GM12878 (cell line): Measurements from ENCODE around the gene CFI. TPM values are rescaled to one million over a fixed set of nuclear protein-coding genes. Genes with fewer than 3 reads are reported as not detected.

Experiments
- ATAC-seq: fragments of 200-7000 bp; cut with Tn5 transposase; 3 replicates; pipeline ENCODE4 v1.9.1; 2020; ENCODE audit warnings: mild to moderate bottlenecking, moderate library complexity
- BruUV-seq: library from RNA; stranded (reverse); fragments of 400-500 nt; replicated peaks from 2 replicates; lab custom pipeline; 2021; lab: Mats Ljungman, UMichigan
- CTCF ChIA-PET: fragments of 300-600 bp; sonication (Branson Sonifier 250); formaldehyde crosslinking; extraction: SDS; loops from one replicate; lab custom pipeline; 2021; ENCODE audit warnings: inconsistent platforms; lab: Yijun Ruan, JAX
- POLR2A ChIA-PET: fragments of 350-600 bp; formaldehyde crosslinking; extraction: SDS; loops from one replicate; lab custom pipeline; 2021; ENCODE audit warnings: inconsistent platforms; lab: Charles Lee
- RAD21 ChIA-PET: fragments of 300-600 bp; sonication (Branson Sonifier 250); formaldehyde crosslinking; loops from one replicate; lab custom pipeline; 2023; ENCODE audit warnings: antibody characterized with exemption; ENCODE audit not compliant: unreplicated experiment; lab: Charles Lee
- SMC1A ChIA-PET: fragments of 300-600 bp; sonication (Branson Sonifier 250); formaldehyde crosslinking; loops from one replicate; lab custom pipeline; 2023; ENCODE audit not compliant: unreplicated experiment, uncharacterized antibody; lab: Charles Lee
- DNase-seq: peaks from one replicate; pipeline ENCODE4 v3.0.0-alpha.2; 2011; ENCODE audit warnings: low read depth, low spot score
- FAIRE-seq: peaks from 3 replicates; lab custom pipeline; 2011; peaks lifted over from hg19 to GRCh38; lab: Jason Lieb, UNC
- H2AFZ ChIP-seq: 2 replicates; pipeline ENCODE4 v1.6.0; 2011; ENCODE audit warnings: low read depth, low read length, control low read depth; ENCODE audit not compliant: control insufficient read depth
- H3K27ac ChIP-seq: 2 replicates; pipeline ENCODE4 v1.5.1; 2011; ENCODE audit warnings: control low read depth; ENCODE audit not compliant: control insufficient read depth, insufficient read depth
- H3K27me3 ChIP-seq, 2 experiments: replicated peaks in 1 of 2; 2 replicates each; pipeline versions ENCODE4 v1.6.0 to v1.6.1; 2011; ENCODE audit warnings: low read length in 1 of 2; ENCODE audit not compliant: control insufficient read depth in 2 of 2, insufficient read depth in 2 of 2
- H3K36me3 ChIP-seq, 2 experiments: 2 replicates each; pipeline ENCODE4 v1.5.1; 2011; ENCODE audit warnings: low read length in 1 of 2; ENCODE audit not compliant: control insufficient read depth in 2 of 2, insufficient read depth in 2 of 2
- H3K4me1 ChIP-seq: 2 replicates; pipeline ENCODE4 v1.6.1; 2011; ENCODE audit warnings: mild to moderate bottlenecking, low read length, moderate library complexity, mixed read lengths; ENCODE audit not compliant: control insufficient read depth, insufficient read depth
- H3K4me2 ChIP-seq: 2 replicates; pipeline ENCODE4 v1.6.0; 2011; ENCODE audit warnings: control low read depth; ENCODE audit not compliant: control insufficient read depth, insufficient read depth
- H3K4me3 ChIP-seq: fragments of 200-600 bp; sonication (generic); 2 replicates; pipeline ENCODE4 v1.5.1; 2016
- H3K79me2 ChIP-seq: 2 replicates; pipeline ENCODE4 v1.6.0; 2011; ENCODE audit warnings: low read length; ENCODE audit not compliant: control insufficient read depth, insufficient read depth
- H3K9ac ChIP-seq: 2 replicates; pipeline ENCODE4 v1.8.0; 2011; ENCODE audit warnings: low read length, control low read depth, mixed read lengths; ENCODE audit not compliant: control insufficient read depth, insufficient read depth
- H3K9me3 ChIP-seq: replicated peaks from 3 replicates; pipeline ENCODE4 v1.5.1; 2011; ENCODE audit warnings: mild to moderate bottlenecking, low read length; ENCODE audit not compliant: control insufficient read depth, insufficient read depth
- H4K20me1 ChIP-seq: 2 replicates; pipeline ENCODE4 v1.6.0; 2011; ENCODE audit not compliant: control insufficient read depth, insufficient read depth
- CHD1 ChIP-seq: IDR thresholded peaks from 2 replicates; pipeline ENCODE4 v1.6.1; 2012; ENCODE audit warnings: low read depth, low read length, improper control_type of control experiment
- EED ChIP-seq: sonication (generic); IDR thresholded peaks from 2 replicates; pipeline ENCODE4 v1.6.1; 2016; ENCODE audit warnings: antibody characterized with exemption, low read depth
- GABPA ChIP-seq: IDR thresholded peaks from 2 replicates; pipeline ENCODE4 v1.6.1; 2014; ENCODE audit warnings: antibody characterized with exemption, low read depth, mild to moderate bottlenecking, inconsistent platforms
- JUNB ChIP-seq: IDR thresholded peaks from 2 replicates; pipeline ENCODE4 v1.6.1; 2016; ENCODE audit warnings: antibody characterized with exemption, mild to moderate bottlenecking
- KDM1A ChIP-seq: fragments of 200-600 bp; sonication (generic); IDR thresholded peaks from 2 replicates; pipeline ENCODE4 v1.6.1; 2016; ENCODE audit warnings: borderline replicate concordance
- LARP7 ChIP-seq: fragments of 450-650 bp; IDR thresholded peaks from 2 replicates; pipeline ENCODE4 v1.6.1; 2017; ENCODE audit warnings: mild to moderate bottlenecking
- NFXL1 ChIP-seq: fragments of 450-650 bp; IDR thresholded peaks from 2 replicates; pipeline ENCODE4 v1.6.1; 2017; ENCODE audit warnings: antibody characterized with exemption, mild to moderate bottlenecking, borderline replicate concordance
- RCOR1 ChIP-seq: conservative IDR thresholded peaks from 2 replicates; pipeline ENCODE4 v1.6.1; 2012; ENCODE audit warnings: low read depth, low read length, improper control_type of control experiment
- STAT3 ChIP-seq: IDR thresholded peaks from 2 replicates; pipeline ENCODE4 v1.6.1; 2011; ENCODE audit warnings: low read depth, low read length, improper control_type of control experiment
- ZNF24 ChIP-seq: fragments of 450-650 bp; IDR thresholded peaks from 2 replicates; pipeline ENCODE4 v1.6.1; 2017; ENCODE audit warnings: antibody characterized with exemption, mild to moderate bottlenecking
- WGBS: methylation state at CpG from one replicate; pipeline ENCODE4 v1.1.6; 2016; ENCODE audit warnings: low lambda C conversion rate; ENCODE audit not compliant: insufficient replicate concordance, insufficient coverage; ENCODE audit errors: missing lambda C conversion rate; 5-methylcytosine and 5-hydroxymethylcytosine counted together
- in situ Hi-C: fragments of 300-500 bp; cut with MboI; formaldehyde crosslinking; loops from 9 replicates; pipeline ENCODE4 v1.14.3; 2018; ENCODE audit warnings: mixed read lengths
- intact Hi-C: fragments of 100-400 bp; cut with micrococcal nuclease; formaldehyde crosslinking; loops from one replicate; pipeline ENCODE4 v1.14.2; 2022; ENCODE audit not compliant: unreplicated experiment
- polyA plus RNA-seq, 11 experiments: library from polyadenylated mRNA; depleted of rRNA in 4 of 11; unstranded in 6 of 11; stranded (reverse) in 5 of 11; fragments of >200 nt; fragmentation: Nextera tagmentation in 4 of 11; fragmentation: Illumina TruSeq in 1 of 11; extraction: Ambion mirVana in 4 of 11; extraction: Trizol in 1 of 11; gene quantifications; 1 replicate in 1 of 11; 2 replicates in 10 of 11; pipeline versions ENCODE4 v1.2.1 to v1.2.3, GENCODE V29; 2011 to 2016; ENCODE audit warnings: inconsistent platforms in 2 of 11, missing spikeins in 2 of 11, low read depth in 1 of 11
- total RNA-seq, 4 experiments: library from RNA; depleted of rRNA in 3 of 4; stranded (reverse); fragments of >200 nt in 3 of 4; fragmentation: Illumina TruSeq in 1 of 4; extraction: Trizol in 1 of 4; gene quantifications; 2 replicates each; pipeline versions ENCODE4 v1.2.1 to v1.2.3, GENCODE V29; 2013 to 2021
- TF ChIP-seq, protein P1 (sequence below): IDR thresholded peaks from 2 replicates; pipeline ENCODE4 v1.6.1; 2011; ENCODE audit warnings: borderline replicate concordance, low read depth, mild to moderate bottlenecking, moderate library complexity, mixed read lengths, low read length; ENCODE audit not compliant: insufficient read depth; ENCODE audit errors: extremely low read length
- TF ChIP-seq, protein P2 (sequence below): fragments of 150-350 bp; IDR thresholded peaks from 2 replicates; pipeline ENCODE4 v1.6.1; 2014; ENCODE audit warnings: mild to moderate bottlenecking, low read depth, low read length
- TF ChIP-seq, protein P3 (sequence below): fragments of 150-350 bp; IDR thresholded peaks from 2 replicates; pipeline ENCODE4 v1.6.1; 2016; ENCODE audit warnings: low read depth, low read length
- TF ChIP-seq, protein P4 (sequence below): IDR thresholded peaks from 2 replicates; pipeline ENCODE4 v1.6.1; 2012; ENCODE audit warnings: low read depth, low read length, improper control_type of control experiment

Gene CFI
- total and polyA plus RNA-seq, 10 of the 15 experiments (the other 5 are each of a cell fraction or from before 2014, with no cell fraction given), result 0.15 to 0.28 TPM; not detected in 8

DNA sequence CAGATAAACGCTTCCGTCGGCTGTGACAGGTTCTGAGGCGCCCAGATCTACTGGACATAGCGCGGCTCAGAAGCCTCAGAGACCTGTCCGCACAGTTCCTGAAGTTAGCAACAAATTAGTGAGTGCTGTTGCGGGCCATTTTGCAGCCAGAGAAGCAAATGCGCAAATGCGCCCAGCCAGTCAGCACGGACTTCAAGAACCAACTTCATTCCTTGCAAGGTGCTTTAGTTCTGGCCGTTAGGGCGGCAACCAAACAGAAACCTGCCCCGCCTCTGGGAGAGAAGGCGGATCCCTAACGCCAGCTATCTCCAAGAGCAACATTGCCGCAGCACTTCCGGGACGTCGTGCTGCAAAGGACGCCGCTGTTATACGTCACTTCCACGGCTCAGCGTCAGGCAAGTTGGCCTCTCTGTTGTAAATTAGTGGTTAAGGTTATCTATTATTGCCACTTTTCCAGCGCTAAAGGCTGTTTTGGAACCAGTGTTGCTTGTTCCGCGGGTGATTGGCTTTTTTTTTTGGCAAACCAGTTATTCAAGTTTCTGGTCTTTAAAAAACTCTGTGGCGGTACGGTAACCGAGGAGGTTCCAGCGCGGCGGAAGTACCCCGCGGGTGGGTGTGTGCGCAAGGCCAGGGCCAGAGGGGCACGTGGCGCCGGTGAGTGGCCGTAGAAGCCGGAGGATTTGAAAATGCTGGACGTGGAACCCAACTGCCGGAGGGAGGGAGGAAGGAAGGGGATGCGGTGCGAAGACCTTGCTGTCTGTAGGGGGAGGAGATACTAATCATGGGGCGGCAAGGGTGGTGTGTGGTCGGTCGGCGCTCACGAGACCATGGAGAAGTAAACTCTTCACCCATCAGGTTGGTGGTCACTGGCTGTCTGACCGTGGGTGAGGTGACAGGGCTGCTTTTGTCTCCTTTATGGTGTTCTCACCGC is 13.6 kb upstream of the CFI start, which contains the start of gene GAR1:
Gene GAR1 (plus strand): TSS at position 612 of the 931 bp plus-strand sequence. CDS start 403 bp downstream, outside the sequence.
- Histone ChIP-seq H3K4me1 (no peaks in the 10 kb centered on the region), H3K79me2 (peaks cover 27% of the 10 kb centered on the region), H4K20me1 (no peaks in the 10 kb centered on the region), H3K27me3 (no peaks in the 10 kb centered on the region), H2AFZ (peak within 1 kb of the TSS; percentile 97), H3K9ac (peak within 1 kb of the TSS; percentile 89), H3K36me3 (no peaks in the 10 kb centered on the region; a peak in 1 of 4 replicates), H3K27ac (peak within 1 kb of the TSS; percentile 91), H3K9me3 (no peaks in the 10 kb centered on the region), H3K4me3 (peak within 1 kb of the TSS; percentile 96), H3K4me2 (peak within 1 kb of the TSS; percentile 80)
- 2% methylated on average over 52 of the region's 53 CpGs for WGBS
- DNase-seq, result peak; percentile 72
- peak; percentile 96 for FAIRE-seq
- intact Hi-C loops, result loop anchor here (1.0 to 10.0 kb wide), 6 partner anchors 85 to 382 kb away; partner anchors contain the start of genes CASP6, ELOVL6, MCUB and PLA2G12A
- ChIA-PET SMC1A (interaction anchor here (0.7 to 1.5 kb wide), 6 partner anchors 11 to 389 kb away, joined by 3 to 4 read pairs (median 3); no protein-coding TSS in a partner anchor), CTCF (interaction anchor here (0.5 to 2.3 kb wide), 4 partner anchors 322 to 1822 kb away, joined by 3 to 8 read pairs (median 3); partner anchors contain the start of gene SEC24B), POLR2A (interaction anchor here (1.0 to 1.2 kb wide), 2 partner anchors 86 to 381 kb away, joined by 3 read pairs; partner anchors contain the start of genes PLA2G12A and SEC24B), RAD21 (interaction anchor here (0.9 to 1.2 kb wide), 2 partner anchors 112 to 376 kb away, joined by 3 to 5 read pairs; partner anchors contain the start of gene CASP6)
- ATAC-seq, result peak; percentile 94
- in situ Hi-C loops, result no loop called here
- TSS peak; percentile 63 for BruUV-seq
- TF ChIP-seq KDM1A (no peak), EED (peak; percentile 23; the same call in 1 of the 2 replicates), STAT3 (0 out of 2 replicates have a peak, but pooled peaks have one; percentile 9), GABPA (peak; percentile 96), NFXL1 (no peak), ZNF24 (no peak), CHD1 (no peak), RCOR1 (no peak), JUNB (no peak), LARP7 (no peak)
- TF ChIP-seq, protein P1, sequence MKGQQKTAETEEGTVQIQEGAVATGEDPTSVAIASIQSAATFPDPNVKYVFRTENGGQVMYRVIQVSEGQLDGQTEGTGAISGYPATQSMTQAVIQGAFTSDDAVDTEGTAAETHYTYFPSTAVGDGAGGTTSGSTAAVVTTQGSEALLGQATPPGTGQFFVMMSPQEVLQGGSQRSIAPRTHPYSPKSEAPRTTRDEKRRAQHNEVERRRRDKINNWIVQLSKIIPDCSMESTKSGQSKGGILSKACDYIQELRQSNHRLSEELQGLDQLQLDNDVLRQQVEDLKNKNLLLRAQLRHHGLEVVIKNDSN, result peak; percentile 66
- TF ChIP-seq, protein P2, sequence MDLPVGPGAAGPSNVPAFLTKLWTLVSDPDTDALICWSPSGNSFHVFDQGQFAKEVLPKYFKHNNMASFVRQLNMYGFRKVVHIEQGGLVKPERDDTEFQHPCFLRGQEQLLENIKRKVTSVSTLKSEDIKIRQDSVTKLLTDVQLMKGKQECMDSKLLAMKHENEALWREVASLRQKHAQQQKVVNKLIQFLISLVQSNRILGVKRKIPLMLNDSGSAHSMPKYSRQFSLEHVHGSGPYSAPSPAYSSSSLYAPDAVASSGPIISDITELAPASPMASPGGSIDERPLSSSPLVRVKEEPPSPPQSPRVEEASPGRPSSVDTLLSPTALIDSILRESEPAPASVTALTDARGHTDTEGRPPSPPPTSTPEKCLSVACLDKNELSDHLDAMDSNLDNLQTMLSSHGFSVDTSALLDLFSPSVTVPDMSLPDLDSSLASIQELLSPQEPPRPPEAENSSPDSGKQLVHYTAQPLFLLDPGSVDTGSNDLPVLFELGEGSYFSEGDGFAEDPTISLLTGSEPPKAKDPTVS, result no peak
- TF ChIP-seq, protein P3, sequence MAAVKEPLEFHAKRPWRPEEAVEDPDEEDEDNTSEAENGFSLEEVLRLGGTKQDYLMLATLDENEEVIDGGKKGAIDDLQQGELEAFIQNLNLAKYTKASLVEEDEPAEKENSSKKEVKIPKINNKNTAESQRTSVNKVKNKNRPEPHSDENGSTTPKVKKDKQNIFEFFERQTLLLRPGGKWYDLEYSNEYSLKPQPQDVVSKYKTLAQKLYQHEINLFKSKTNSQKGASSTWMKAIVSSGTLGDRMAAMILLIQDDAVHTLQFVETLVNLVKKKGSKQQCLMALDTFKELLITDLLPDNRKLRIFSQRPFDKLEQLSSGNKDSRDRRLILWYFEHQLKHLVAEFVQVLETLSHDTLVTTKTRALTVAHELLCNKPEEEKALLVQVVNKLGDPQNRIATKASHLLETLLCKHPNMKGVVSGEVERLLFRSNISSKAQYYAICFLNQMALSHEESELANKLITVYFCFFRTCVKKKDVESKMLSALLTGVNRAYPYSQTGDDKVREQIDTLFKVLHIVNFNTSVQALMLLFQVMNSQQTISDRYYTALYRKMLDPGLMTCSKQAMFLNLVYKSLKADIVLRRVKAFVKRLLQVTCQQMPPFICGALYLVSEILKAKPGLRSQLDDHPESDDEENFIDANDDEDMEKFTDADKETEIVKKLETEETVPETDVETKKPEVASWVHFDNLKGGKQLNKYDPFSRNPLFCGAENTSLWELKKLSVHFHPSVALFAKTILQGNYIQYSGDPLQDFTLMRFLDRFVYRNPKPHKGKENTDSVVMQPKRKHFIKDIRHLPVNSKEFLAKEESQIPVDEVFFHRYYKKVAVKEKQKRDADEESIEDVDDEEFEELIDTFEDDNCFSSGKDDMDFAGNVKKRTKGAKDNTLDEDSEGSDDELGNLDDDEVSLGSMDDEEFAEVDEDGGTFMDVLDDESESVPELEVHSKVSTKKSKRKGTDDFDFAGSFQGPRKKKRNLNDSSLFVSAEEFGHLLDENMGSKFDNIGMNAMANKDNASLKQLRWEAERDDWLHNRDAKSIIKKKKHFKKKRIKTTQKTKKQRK, result no peak
- TF ChIP-seq, protein P4, sequence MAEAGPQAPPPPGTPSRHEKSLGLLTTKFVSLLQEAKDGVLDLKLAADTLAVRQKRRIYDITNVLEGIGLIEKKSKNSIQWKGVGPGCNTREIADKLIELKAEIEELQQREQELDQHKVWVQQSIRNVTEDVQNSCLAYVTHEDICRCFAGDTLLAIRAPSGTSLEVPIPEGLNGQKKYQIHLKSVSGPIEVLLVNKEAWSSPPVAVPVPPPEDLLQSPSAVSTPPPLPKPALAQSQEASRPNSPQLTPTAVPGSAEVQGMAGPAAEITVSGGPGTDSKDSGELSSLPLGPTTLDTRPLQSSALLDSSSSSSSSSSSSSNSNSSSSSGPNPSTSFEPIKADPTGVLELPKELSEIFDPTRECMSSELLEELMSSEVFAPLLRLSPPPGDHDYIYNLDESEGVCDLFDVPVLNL, result no peak
